NCI-H524 treated with DMSO at 0.1 percent for 48 hours (cell line): ENCODE results near the gene LINC00237.
A peak's percentile ranks its signal among the peaks of the same experiment; 100 is the strongest.

Experiments used
- DNase-seq: peaks from one replicate; lab custom pipeline; 2025; lab: John Stamatoyannopoulos, UW

Gene LINC00237

GRCh38 chr20:21106171-21107017 lies at the start of gene LINC00237:
LINC00237 (minus strand) TSS chr20:21106358.
- DNase-seq: no peak

- no peak for DNase-seq
Measured at GRCh38 chr20:21155268-21155667, 49.1 kb upstream of the LINC00237 start.

GRCh38 chr20:21154692-21155091 lies 48.5 kb upstream of the LINC00237 start:
- no peak for DNase-seq

GRCh38 chr20:21151791-21152190 lies 45.6 kb upstream of the LINC00237 start:
- DNase-seq: no peak

GRCh38 chr20:21149344-21149743 lies 43.2 kb upstream of the LINC00237 start:
- DNase-seq: no peak

- no peak for DNase-seq
Measured at GRCh38 chr20:21147593-21147992, 41.4 kb upstream of the LINC00237 start.

GRCh38 chr20:21146215-21146614 lies 40.1 kb upstream of the LINC00237 start:
- no peak for DNase-seq

GRCh38 chr20:21145424-21145823 lies 39.3 kb upstream of the LINC00237 start:
- no peak for DNase-seq

- no peak for DNase-seq
Measured at GRCh38 chr20:21143194-21143890, 37.2 kb upstream of the LINC00237 start.

- no peak for DNase-seq
Measured at GRCh38 chr20:21141825-21142224, 35.7 kb upstream of the LINC00237 start.

GRCh38 chr20:21139881-21140566 lies 33.9 kb upstream of the LINC00237 start:
- DNase-seq: no peak

- DNase-seq: no peak
Measured at GRCh38 chr20:21137078-21137477, 30.9 kb upstream of the LINC00237 start.

GRCh38 chr20:21136015-21136732 lies 30.0 kb upstream of the LINC00237 start:
- no peak for DNase-seq

- DNase-seq: no peak
Measured at GRCh38 chr20:21134883-21135493, 28.8 kb upstream of the LINC00237 start.

GRCh38 chr20:21133917-21134622 lies 27.9 kb upstream of the LINC00237 start:
- no peak for DNase-seq

- no peak for DNase-seq
Measured at GRCh38 chr20:21133404-21133803, 27.2 kb upstream of the LINC00237 start.

GRCh38 chr20:21129861-21130260 lies 23.7 kb upstream of the LINC00237 start:
- DNase-seq: no peak

GRCh38 chr20:21127201-21127981 lies 21.2 kb upstream of the LINC00237 start:
- DNase-seq: no peak

GRCh38 chr20:21126581-21126870 lies 20.4 kb upstream of the LINC00237 start:
- no peak for DNase-seq

- peak; percentile 42 for DNase-seq
Measured at GRCh38 chr20:21125849-21126580, 19.9 kb upstream of the LINC00237 start, which contains the start of gene KIZ. KIZ (plus strand) TSS chr20:21126082; CDS start chr20:21126116, 34 bp downstream.
